DOHH2 (cell line): ENCODE results near the gene PDE4D.

Source experiments
- H3F3A ChIP-seq: fragments of 200-600 bp; sonication (generic), shearing (Covaris generic); 2 replicates; pipeline ENCODE4 v1.6.0; 2016; ENCODE audit warnings: antibody characterized with exemption, mild to moderate bottlenecking; ENCODE audit not compliant: control insufficient read depth, insufficient read depth
- H3K27ac ChIP-seq: fragments of 200-600 bp; sonication (generic); 2 replicates; pipeline ENCODE4 v1.5.1; 2014; ENCODE audit warnings: low read depth, mild to moderate bottlenecking, low read length, moderate library complexity
- H3K27me3 ChIP-seq: fragments of 200-600 bp; sonication (generic); 2 replicates; pipeline ENCODE4 v1.6.1; 2014; ENCODE audit warnings: mild to moderate bottlenecking, low read length, mixed read lengths; ENCODE audit not compliant: control insufficient read depth
- H3K36me3 ChIP-seq: fragments of 200-600 bp; sonication (generic); 2 replicates; pipeline ENCODE4 v1.6.1; 2014; ENCODE audit warnings: mild to moderate bottlenecking, low read length, moderate library complexity, mixed read lengths; ENCODE audit not compliant: control insufficient read depth
- H3K4me1 ChIP-seq: fragments of 200-600 bp; sonication (generic); 2 replicates; pipeline ENCODE4 v1.6.1; 2014; ENCODE audit warnings: mild to moderate bottlenecking, low read length, mixed read lengths; ENCODE audit not compliant: control insufficient read depth
- H3K4me2 ChIP-seq: fragments of 200-600 bp; sonication (generic); 2 replicates; pipeline ENCODE4 v1.6.0; 2014; ENCODE audit warnings: mild to moderate bottlenecking, low read length, moderate library complexity
- H3K4me3 ChIP-seq: fragments of 200-600 bp; sonication (generic); 2 replicates; pipeline ENCODE4 v1.5.1; 2014; ENCODE audit warnings: mild to moderate bottlenecking, low read length, mixed read lengths
- H3K79me2 ChIP-seq: fragments of 200-600 bp; sonication (generic); 2 replicates; pipeline ENCODE4 v1.6.1; 2014; ENCODE audit warnings: mild to moderate bottlenecking, low read length, mixed read lengths; ENCODE audit not compliant: control insufficient read depth
- H3K9me2 ChIP-seq: fragments of 200-600 bp; sonication (generic); replicated peaks from 2 replicates; pipeline ENCODE4 v1.6.1; 2014; ENCODE audit warnings: mild to moderate bottlenecking, low read length, mixed read lengths; ENCODE audit not compliant: control insufficient read depth
- H3K9me3 ChIP-seq: fragments of 200-600 bp; sonication (generic); 2 replicates; pipeline ENCODE4 v1.6.1; 2014; ENCODE audit warnings: antibody characterized with exemption, low read length, mixed read lengths; ENCODE audit not compliant: control insufficient read depth, insufficient read depth
- H4K20me1 ChIP-seq: fragments of 200-600 bp; sonication (generic); 2 replicates; pipeline ENCODE4 v1.6.0; 2014; ENCODE audit warnings: low read depth, mild to moderate bottlenecking, antibody characterized with exemption, low read length, moderate library complexity; ENCODE audit not compliant: control insufficient read depth, insufficient read depth
- CTCF ChIP-seq: fragments of 200-600 bp; sonication (generic); IDR thresholded peaks from one replicate; pipeline ENCODE4 v1.5.1; 2014; ENCODE audit warnings: antibody characterized with exemption, mild to moderate bottlenecking, low read depth, low read length; ENCODE audit not compliant: poor library complexity, severe bottlenecking
- EZH2phosphoT487 ChIP-seq: fragments of 200-600 bp; sonication (generic); IDR thresholded peaks from 2 replicates; pipeline ENCODE4 v1.6.1; 2017; ENCODE audit warnings: borderline replicate concordance, mild to moderate bottlenecking, antibody characterized with exemption, low read length, moderate library complexity, mixed read lengths

Gene PDE4D

DNA sequence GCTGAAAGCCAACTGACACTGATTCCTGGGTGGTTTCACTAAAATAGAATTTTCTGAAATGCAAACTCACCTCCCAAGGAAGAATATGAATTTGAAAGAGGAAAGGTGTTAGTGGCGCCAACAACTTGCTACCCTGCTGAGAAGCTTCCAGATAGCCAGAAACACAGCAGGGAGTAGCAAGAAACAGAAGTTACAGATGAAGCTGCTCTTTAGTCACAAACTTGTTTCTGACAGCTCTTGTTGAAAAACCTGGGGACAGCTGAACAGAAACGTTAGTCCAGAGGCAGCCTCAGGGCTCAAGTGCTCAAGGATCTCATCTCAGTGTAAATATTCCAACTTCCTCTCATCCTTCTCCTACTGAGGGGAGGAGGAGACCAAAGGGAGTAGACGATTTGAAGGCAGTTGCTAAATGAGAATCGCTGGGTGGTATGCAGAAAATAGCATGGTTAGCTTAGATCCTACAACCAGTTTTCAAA, 184.1 kb downstream of the PDE4D start:
- Histone ChIP-seq H3K27me3 (no peaks in the 10 kb centered on the region), H3K36me3 (no peaks in the 10 kb centered on the region), H3K4me1 (no peaks in the 10 kb centered on the region), H3K27ac (no peak overlapping the region), H3K79me2 (no peaks in the 10 kb centered on the region), H3K9me3 (peaks cover 15% of the 10 kb centered on the region; the same call in 1 of the 2 replicates), H3F3A (no peaks in the 10 kb centered on the region), H4K20me1 (no peaks in the 10 kb centered on the region), H3K9me2 (no peaks in the 10 kb centered on the region), H3K4me3 (no peak overlapping the region), H3K4me2 (no peak overlapping the region)
- no peak for TF ChIP-seq CTCF
- no peak for TF ChIP-seq EZH2phosphoT487

- H3K36me3 ChIP-seq, result no peaks in the 10 kb centered on the region
- no peak overlapping the region for H3K4me2 ChIP-seq
- no peaks in the 10 kb centered on the region for H3K27me3 ChIP-seq
- TF ChIP-seq CTCF (no peak), EZH2phosphoT487 (no peak)
- H3K79me2 ChIP-seq, result no peaks in the 10 kb centered on the region
- H3K4me1 ChIP-seq, result 0 out of 2 replicates have a peak, but pooled peaks cover 4% of the 10 kb centered on the region
- no peaks in the 10 kb centered on the region for H3K9me3 ChIP-seq
- no peaks in the 10 kb centered on the region for H4K20me1 ChIP-seq
- H3K9me2 ChIP-seq, result no peaks in the 10 kb centered on the region
- no peaks in the 10 kb centered on the region for H3F3A ChIP-seq
- no peak overlapping the region for H3K27ac ChIP-seq
- no peak overlapping the region for H3K4me3 ChIP-seq
These were observed 188.6 kb downstream of the PDE4D start for GRCh38 chr5:59704936-59705335.

- Histone ChIP-seq H3K9me3 (no peaks in the 10 kb centered on the region), H3K4me2 (no peak overlapping the region), H4K20me1 (no peaks in the 10 kb centered on the region), H3K79me2 (no peaks in the 10 kb centered on the region), H3F3A (no peaks in the 10 kb centered on the region), H3K4me3 (no peak overlapping the region), H3K9me2 (no peaks in the 10 kb centered on the region), H3K36me3 (no peaks in the 10 kb centered on the region), H3K27ac (no peak overlapping the region), H3K4me1 (0 out of 2 replicates have a peak, but pooled peaks cover 4% of the 10 kb centered on the region), H3K27me3 (no peaks in the 10 kb centered on the region)
- TF ChIP-seq CTCF, result no peak
- TF ChIP-seq EZH2phosphoT487, result no peak
These were observed 189.7 kb downstream of the PDE4D start for GRCh38 chr5:59703789-59704188.
